ENCODE results near the gene SMYD3. TPM values are rescaled to one million over a fixed set of nuclear protein-coding genes. Genes with fewer than 3 reads are reported as not detected.
"Not testable (repeated sequence)": the region's sequence is repeated elsewhere in the genome, so short reads cannot be mapped to it uniquely, and the experiment has no call there.

The SMYD3 gene
- total RNA-seq, 4 donors from 2014 or later, result 7.6 to 26.3 (median 13.4) TPM

DNA sequence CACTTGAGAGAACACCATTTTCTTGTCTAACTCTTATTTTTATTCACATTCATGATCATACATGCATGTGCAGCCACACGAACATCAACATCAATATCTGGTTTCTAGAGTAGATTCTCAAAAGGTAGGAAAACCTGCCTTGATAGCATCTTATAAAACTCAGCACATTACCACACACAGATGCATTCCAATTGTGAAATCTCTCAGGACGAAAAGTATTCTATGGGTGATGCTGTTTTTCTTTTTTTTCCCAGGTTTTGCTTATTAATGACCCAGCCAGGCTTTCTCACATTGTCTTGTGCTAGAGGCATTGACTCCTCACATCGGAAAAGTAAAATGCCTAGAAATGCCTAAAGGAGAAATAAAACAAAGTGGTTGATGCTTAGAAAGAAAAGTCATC lies 789.5 kb downstream of the SMYD3 start:
- TF ChIP-seq, protein P1, sequence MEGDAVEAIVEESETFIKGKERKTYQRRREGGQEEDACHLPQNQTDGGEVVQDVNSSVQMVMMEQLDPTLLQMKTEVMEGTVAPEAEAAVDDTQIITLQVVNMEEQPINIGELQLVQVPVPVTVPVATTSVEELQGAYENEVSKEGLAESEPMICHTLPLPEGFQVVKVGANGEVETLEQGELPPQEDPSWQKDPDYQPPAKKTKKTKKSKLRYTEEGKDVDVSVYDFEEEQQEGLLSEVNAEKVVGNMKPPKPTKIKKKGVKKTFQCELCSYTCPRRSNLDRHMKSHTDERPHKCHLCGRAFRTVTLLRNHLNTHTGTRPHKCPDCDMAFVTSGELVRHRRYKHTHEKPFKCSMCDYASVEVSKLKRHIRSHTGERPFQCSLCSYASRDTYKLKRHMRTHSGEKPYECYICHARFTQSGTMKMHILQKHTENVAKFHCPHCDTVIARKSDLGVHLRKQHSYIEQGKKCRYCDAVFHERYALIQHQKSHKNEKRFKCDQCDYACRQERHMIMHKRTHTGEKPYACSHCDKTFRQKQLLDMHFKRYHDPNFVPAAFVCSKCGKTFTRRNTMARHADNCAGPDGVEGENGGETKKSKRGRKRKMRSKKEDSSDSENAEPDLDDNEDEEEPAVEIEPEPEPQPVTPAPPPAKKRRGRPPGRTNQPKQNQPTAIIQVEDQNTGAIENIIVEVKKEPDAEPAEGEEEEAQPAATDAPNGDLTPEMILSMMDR (IDR thresholded peaks at IDR 0.05), result no peak
- DNase-seq (ENCODE audit: low spot score), result no peak
- ATAC-seq (ENCODE audit: low FRiP score), result no peak

- TF ChIP-seq, protein P1 (IDR thresholded peaks at IDR 0.05), result no peak
- ATAC-seq (ENCODE audit: low FRiP score) (no peak), DNase-seq (ENCODE audit: low spot score) (no peak)
These were observed 790.5 kb downstream of the SMYD3 start for GRCh38 chr1:245716561-245716960.

- ATAC-seq (ENCODE audit: low FRiP score), result no peak
- no peak for DNase-seq (ENCODE audit: low spot score)
- TF ChIP-seq, protein P1 (IDR thresholded peaks at IDR 0.05), result no peak
These were observed 791.1 kb downstream of the SMYD3 start for GRCh38 chr1:245715970-245716369.

DNA sequence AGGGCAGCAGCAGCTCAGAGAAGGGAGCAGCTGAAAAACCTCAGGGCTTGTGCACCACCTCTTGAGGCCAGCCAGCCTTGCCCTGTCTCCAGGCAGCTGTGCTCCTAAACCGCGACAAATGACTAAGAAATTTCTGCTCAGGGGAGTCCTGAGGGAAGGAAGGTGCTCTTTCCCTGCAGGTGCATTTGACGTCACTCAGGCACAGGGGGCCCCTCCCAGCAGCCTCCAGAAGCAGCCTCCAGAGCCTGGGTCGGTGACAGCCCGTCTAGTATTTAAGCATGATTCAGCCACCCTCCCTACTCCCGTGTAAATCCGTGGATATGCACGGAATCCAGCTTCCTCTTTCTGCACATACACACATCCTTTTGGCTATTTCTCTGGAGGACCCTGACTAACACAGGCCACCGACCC lies 791.8 kb downstream of the SMYD3 start:
- no peak for DNase-seq (ENCODE audit: low spot score)
- TF ChIP-seq, protein P1 (IDR thresholded peaks at IDR 0.05), result no peak
- no peak for ATAC-seq (ENCODE audit: low FRiP score)

- DNase-seq (ENCODE audit: low spot score); ATAC-seq (ENCODE audit: low FRiP score): not testable (repeated sequence)
These were observed 793.1 kb downstream of the SMYD3 start for GRCh38 chr1:245714027-245714426.

GRCh38 chr1:245710961-245711903 lies 795.8 kb downstream of the SMYD3 start:
- ATAC-seq (ENCODE audit: low FRiP score), result no peak
- TF ChIP-seq, protein P1 (IDR thresholded peaks at IDR 0.05), result no peak
- DNase-seq (ENCODE audit: low spot score), result no peak

- ATAC-seq (ENCODE audit: low FRiP score) (no peak), DNase-seq (ENCODE audit: low spot score) (no peak)
- TF ChIP-seq, protein P1 (IDR thresholded peaks at IDR 0.05), result no peak
These were observed 799.1 kb downstream of the SMYD3 start for GRCh38 chr1:245707941-245708340.

Data from omental fat pad (tissue), 4 donors.